Bladder microvascular endothelial cell (primary cell): Measurements from ENCODE around the gene MAML2. TPM values are rescaled to one million over a fixed set of nuclear protein-coding genes. Genes with fewer than 3 reads are reported as not detected.

Experiments used
- total RNA-seq: library from RNA; depleted of rRNA; stranded (reverse); fragments of >200 nt; gene quantifications from 2 replicates; pipeline ENCODE4 v1.2.3, GENCODE V29; 2014

MAML2 gene
- 3.2 and 8.7 TPM in 2 replicates for total RNA-seq

GRCh38 chr11:96342961-96343711 is at the start of gene MAML2:
Gene MAML2 (minus strand): TSS chr11:96343195. CDS start chr11:96341895, 1,300 bp downstream.

DNA sequence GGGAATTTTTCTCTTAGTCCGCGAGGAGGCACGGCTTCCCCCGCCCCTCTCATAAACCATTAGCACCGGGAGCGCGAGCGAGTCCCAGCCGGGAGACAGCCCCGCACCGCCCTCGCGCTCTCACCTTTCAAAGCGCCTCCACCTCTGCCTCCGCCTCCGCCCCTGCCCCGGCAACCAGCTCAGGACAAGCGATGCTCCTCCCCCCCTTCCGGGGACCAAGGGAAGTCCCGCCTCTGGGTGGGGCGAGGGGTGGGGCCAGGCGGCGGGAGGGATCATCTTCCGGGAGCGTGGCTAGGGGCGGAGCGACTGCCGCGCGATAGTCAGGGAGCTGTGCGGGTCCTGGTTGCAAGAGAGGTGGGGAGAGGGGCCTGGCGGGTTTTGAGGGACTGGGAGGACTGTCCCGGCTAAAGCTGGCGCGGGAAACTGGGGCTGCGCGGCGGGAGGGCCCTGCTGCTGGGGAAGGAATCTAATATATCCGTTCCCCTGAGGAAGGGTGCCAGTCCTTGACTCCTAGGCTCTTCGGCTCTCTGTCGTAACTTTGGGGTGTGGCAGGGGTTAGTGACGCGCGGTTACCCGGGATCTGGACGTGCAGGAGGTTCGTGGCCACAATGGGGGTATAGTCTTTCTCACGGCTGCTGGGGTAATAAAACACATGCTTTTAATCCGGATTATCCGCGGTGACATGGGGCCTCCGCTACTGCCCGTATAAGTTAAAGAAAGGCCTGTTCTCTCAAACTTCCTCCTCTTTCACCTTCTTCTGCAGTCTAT is 46.9 kb upstream of the MAML2 start, which contains the start of the genes CCDC82 and JRKL:
Gene CCDC82, minus strand, starts transcription at position 193 of the 768 bp plus-strand sequence. CDS start 5,165 bp downstream, outside the sequence.
Gene JRKL, plus strand, starts transcription at position 294 of the 768 bp plus-strand sequence. CDS start 637 bp downstream, outside the sequence.

Other genes starting within 250 kb of the MAML2 start
- 16.7 and 38.5 TPM in 2 replicates for gene CCDC82, start 46.7 kb upstream of the MAML2 start, total RNA-seq
- 5.2 and 11.7 TPM in 2 replicates for gene JRKL, start 46.8 kb upstream of the MAML2 start, total RNA-seq